ENCODE results near the gene PA2G4.
"Not testable (repeated sequence)": the region's sequence is repeated elsewhere in the genome, so short reads cannot be mapped to it uniquely, and the experiment has no call there.

Gene PA2G4

DNA sequence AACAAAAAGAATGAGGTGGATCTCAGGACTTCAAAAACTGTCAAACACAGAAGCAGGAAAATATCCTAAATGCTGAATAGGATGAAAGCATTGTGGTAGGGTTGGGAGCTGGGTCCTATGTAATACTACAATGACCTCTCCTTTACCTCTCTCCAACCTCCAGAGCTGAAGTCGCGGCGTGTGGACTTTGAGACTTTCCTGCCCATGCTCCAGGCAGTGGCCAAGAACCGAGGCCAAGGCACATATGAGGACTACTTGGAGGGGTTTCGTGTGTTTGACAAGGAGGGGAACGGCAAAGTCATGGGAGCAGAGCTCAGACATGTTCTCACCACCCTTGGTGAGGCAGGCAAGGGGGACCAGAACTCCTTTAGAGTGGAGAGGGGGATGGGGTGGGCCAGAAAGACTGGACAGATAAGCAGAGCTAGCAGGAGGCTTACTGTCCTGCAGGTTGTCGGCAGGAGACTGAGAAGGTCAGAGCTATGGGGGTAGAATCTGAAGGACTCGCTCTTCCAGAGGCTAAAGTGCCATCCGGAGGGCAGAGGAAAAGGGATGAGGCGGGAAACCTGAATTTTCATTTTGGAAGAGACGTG, 51.0 kb downstream of the PA2G4 start:
- no peak for DNase-seq

DNA sequence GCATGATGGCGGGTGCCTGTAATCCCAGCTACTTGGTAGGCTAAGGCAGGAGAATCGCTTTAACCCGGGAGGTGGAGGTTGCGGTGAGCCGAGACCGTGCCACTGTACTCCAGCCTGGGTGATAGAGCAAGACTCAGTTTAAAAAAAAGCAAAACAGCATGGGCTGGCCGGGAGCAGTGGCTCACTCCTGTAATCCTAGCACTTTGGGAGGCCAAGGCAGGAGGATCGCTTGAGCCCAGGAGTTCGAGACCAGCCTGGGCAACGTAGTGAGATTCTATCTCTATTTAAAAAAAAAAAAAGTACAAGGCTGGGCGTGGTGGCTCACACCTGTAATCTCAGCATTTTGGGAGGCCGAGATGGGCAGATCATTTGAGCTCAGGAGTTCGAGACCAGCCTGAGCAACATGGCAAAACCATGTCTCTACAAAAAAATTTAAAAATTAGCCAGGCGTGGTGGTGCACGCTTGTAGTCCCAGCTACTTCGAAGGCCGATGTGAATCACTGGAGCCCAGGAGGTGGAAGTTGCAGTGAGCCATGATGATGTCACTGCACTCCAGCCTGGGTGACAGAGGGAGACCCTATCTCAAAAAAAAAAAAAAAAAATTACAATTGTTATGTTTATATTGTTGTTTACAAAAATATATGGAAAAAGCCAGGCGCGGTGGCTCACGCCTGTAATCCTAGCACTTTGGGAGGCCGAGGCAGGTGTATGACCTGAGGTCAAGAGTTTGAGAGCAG, 52.3 kb downstream of the PA2G4 start:
- not testable (repeated sequence) for DNase-seq

DNA sequence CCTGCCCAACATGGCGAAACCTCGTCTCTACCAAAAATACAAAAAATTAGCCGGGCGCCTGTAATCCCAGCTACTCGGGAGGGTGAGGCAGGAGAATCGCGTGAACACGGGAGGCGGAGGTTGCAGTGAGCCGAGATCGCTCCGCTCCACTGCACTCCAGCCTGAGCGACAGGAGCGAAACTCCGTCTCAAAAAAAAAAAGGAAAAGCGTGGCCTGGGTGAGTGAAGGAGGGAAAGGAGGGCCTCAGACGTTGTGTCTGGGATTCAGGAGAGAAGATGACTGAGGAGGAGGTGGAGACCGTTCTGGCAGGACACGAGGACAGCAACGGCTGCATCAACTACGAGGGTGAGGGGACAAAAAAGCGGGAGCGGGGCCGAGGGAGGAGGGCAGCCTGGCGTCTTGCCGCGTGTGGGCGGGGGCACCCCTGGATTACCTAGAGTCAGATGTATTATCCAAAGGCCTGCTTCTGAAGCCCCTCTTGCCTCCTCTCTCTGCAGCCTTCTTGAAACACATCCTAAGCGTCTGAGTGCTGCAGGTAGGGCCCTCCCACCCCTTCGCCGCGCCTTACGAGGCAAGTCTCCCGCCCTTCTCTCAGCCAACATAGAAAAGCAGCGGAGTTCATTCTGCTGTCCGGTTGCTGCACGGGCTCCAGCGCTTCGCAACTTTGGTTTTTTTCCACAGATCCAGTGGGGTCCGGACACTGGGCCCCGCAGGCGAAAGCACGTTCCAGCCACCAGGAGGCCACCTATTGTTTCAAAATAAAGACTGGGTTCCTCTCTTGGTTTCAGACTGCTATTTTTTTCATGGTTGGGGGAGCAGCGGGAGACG, 53.1 kb downstream of the PA2G4 start:
- peak; percentile 88 for DNase-seq

DNA sequence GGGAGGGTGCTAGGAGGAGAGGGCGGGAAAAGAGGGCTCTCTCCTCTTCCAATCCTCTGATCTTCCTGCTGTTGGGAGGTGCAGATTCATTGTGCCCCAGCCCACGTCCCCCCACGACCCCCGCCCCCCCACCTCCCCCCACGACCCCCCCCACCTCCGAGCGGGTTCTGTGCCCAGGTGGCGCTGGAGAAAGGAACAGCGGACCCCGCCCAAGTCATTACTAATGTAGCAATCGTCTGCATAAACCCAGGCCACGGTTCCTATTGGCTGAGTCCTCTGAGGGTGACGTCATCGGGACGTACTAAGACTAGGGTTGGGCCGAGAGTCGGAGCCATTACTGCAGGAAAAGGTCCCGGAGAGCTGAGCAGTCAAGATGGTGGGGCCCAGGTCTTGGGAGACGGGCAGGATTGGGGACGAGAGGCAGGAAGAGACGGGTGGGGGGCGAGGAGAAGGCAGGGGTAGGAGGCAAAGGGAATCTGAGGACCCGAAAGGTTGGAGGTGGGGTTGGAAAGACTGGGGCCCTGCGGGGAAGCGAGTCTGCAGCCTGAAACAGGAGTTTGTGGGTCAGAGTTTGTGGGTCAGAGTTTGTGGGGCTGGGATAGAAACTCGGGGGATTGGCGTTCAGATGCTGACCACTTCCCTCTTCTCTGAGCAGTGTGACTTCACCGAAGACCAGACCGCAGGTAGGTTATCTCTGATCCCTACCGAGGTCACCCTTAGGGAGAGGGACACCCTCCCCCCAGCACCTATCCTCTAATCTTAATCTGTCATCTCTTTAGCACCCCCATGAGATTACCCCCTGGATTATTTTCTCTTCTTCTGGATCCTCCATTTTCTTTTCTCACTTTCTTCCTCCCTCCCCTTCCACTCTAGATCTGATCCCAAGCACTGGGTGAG, 53.9 kb downstream of the PA2G4 start, which contains the start of gene MYL6:
Gene MYL6, plus strand, starts transcription at position 331 of the 897 bp plus-strand sequence. Its CDS starts 43 bp downstream, at position 374.
- DNase-seq = peak; percentile 96

DNA sequence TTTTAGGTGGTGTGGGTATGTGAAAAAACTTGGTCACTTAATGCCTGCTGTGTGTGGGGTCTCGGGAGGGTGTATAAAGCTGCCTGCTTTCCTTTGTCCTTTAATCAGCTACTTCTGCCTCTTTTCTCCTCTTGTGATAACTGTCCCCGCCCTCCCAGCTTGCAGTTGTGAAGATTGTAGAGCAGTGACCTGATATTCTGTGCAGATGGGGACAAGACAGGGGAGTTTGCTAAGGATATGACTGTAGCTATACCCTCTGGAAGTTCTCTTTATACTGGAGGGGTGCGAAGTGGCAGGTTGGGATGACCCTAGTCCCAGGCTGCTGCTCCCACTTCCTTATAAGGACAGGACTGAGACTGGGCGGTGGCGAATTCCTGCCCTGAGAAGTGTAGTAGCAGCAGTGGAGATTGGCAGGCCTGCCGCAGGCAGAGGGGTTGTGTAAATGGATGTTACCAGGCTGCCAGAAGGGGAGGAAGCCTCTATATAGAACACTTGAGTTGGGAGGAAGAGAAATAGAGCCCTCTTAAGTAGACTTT, 54.6 kb downstream of the PA2G4 start:
- peak; percentile 64 for DNase-seq

DNA sequence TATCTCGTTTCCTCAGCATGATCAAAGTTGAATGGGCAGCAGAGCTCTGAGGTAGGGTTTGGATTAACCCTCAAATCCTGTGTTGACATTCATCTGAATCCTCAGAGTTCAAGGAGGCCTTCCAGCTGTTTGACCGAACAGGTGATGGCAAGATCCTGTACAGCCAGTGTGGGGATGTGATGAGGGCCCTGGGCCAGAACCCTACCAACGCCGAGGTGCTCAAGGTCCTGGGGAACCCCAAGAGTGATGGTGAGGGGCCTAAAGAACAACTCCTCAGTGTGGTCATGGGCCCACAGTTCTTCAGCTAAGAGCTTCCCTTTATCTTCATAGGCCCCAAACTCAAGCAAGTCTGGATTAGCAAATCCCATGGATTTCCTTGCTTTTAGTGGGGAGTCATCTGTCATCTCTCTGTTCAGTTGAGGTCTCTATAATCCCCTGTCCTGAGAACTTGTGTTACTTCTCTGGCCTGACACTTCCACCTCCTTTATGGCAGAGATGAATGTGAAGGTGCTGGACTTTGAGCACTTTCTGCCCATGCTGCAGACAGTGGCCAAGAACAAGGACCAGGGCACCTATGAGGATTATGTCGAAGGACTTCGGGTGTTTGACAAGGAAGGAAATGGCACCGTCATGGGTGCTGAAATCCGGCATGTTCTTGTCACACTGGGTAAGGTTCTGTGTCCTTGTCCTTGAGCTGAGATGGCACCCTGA, 55.3 kb downstream of the PA2G4 start:
- no peak for DNase-seq

DNA sequence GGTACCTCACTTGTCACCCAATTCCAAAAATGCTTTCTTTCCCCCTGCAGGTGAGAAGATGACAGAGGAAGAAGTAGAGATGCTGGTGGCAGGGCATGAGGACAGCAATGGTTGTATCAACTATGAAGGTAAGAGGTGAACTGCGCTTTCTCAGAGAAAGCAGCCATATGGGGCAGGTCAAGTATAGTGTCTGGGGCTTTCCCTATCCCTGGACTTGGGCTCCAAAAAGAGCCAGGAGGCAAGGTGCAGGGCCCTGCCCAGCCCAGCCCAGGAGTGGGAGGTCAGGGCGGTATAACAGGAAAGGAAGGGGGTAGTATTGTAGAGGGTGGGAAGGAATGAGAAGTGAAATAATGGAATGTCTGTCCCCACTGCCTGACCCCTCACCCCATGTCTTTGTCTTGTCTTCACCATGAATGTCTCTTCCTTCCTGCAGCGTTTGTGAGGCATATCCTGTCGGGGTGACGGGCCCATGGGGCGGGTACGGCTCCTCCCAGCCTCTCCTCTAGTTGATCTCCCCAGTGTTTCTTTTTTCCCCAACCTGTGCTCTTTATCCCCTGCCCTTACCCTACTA, 55.9 kb downstream of the PA2G4 start:
- no peak for DNase-seq

DNA sequence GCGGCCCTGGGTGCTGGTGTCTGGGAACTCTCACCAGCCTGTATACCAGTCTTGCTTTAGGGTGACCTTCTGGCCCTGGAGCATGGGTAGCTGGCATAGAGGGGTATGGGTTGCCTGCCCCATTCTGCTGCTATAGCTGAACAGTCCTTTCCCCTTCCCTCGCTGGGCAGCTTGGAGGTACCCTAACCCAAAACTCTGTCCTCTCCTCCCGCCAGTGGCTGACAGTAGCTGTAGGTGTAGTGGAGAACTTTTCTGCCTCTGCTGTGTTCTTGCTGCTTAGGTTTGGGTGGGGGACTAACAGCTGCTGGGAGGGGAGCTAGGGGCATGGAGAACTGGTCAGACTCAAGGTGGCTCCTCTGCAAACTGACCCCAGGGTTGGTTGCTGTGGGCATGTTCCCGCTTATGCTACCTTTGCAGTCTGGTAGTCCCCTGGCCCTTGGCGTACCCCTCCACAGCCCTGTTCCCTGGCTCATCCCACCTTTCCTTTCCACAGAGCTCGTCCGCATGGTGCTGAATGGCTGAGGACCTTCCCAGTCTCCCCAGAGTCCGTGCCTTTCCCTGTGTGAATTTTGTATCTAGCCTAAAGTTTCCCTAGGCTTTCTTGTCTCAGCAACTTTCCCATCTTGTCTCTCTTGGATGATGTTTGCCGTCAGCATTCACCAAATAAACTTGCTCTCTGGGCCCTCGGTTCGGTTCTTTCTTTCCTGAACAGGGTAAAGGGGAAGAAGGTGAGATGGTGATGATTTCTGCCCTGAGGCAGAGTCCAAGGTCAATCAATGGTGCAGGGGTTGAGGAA, 56.7 kb downstream of the PA2G4 start:
- no peak for DNase-seq

DNA sequence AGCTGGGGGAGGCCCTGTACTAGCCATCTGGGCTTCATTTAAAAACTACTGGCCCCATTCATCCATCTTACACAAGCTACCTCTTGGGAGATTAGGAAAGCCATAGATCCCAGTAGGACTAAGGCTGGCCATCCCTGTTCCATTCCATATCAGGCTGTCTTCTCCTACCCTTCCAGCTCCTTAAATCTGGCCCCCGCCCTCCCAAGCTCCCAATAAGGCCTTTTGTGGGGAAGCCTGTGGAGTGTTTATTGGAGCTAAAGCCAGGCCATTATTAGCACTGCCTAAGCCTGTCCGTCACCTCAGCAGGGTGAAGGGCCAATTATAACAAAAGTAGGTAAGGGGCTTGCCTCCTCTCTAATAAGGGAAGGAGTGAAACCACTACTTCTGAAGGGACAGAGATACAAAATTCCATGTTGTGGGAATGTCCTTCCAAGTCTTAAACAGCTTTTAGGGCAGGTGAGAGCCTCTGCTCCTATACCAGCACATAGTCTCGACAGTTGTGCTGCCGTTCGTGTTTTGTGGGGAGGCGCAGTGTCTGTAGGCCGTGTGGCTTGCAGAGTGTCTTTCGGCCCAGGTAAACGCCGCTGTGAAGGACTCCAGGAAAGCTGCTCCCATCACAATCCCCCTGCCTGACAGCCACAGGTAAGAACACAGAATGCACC, 57.5 kb downstream of the PA2G4 start:
- DNase-seq = no peak

DNA sequence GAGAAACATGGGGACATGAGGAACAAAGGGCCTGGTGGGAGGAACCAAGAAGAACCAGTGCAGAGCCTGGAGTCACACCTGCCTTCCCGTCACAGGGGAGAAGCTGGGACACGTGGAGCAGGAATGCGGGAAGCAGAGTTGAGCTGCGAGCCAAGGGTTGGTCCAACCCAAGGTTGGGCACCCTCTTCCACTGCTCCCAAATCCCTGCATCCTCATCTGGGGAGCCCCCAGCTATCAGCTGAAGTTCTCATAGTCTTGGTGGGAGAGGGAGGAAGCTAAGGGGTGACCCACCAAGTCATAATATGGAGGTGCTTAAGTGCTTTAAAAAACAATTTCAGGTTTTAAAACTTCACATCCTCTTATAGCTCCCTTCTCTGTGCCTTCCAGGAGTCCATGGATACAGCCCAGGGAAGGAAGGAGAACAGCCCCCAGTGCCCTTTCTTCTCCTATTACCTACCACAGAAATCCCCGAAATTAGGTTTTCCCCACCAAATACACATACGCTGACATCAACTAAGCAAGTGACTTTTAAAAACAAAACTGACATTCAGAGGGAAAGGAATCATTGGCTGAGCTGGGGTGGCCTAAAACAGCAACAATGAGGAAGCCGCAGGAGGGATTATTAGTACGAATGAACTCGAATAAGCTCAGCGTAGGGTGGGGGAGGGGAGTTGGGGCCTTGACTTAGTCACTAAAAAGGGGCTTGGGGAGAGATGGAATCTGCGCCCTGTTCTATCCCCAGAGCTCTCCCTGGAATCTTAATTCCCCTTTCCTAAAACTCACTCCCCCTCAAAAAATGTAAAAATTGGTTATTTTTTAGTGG, 58.3 kb downstream of the PA2G4 start:
- DNase-seq = no peak
